H1 (cell line): ENCODE results near the gene RGS16.

Experiments used
- BACH1 ChIP-seq: IDR thresholded peaks from 2 replicates; pipeline ENCODE4 v1.6.1; 2012; ENCODE audit warnings: low read length, improper control_type of control experiment
- EP300 ChIP-seq, 2 experiments: IDR thresholded peaks; 1 replicate in 1 of 2; 2 replicates in 1 of 2; pipeline ENCODE4 v1.6.1; 2011 to 2012; ENCODE audit warnings: low read depth in 2 of 2, low read length in 2 of 2, mild to moderate bottlenecking in 2 of 2, borderline replicate concordance in 1 of 2, inconsistent platforms in 1 of 2, moderate library complexity in 1 of 2
- POLR2A ChIP-seq, 2 experiments: IDR thresholded peaks; 1 replicate in 1 of 2; 2 replicates in 1 of 2; pipeline ENCODE4 v1.6.1; 2011; ENCODE audit warnings: low read depth in 2 of 2, low read length in 2 of 2, mild to moderate bottlenecking in 2 of 2; ENCODE audit errors: control extremely low read depth in 1 of 2
- RAD21 ChIP-seq, 2 experiments: IDR thresholded peaks in 1 of 2; conservative IDR thresholded peaks in 1 of 2; 2 replicates each; pipeline ENCODE4 v1.6.1; 2011; ENCODE audit warnings: low read depth in 2 of 2, low read length in 2 of 2, improper control_type of control experiment in 1 of 2, inconsistent platforms in 1 of 2, mild to moderate bottlenecking in 1 of 2, moderate library complexity in 1 of 2
- RNF2 ChIP-seq: fragments of 200-900, 300-1000 bp; sonication (generic); IDR thresholded peaks from 2 replicates; pipeline ENCODE4 v1.7.1; 2016; ENCODE audit warnings: borderline replicate concordance, low read depth, mild to moderate bottlenecking, antibody characterized with exemption, low read length; ENCODE audit not compliant: poor library complexity, severe bottlenecking; ENCODE audit errors: missing control alignments
- SP1 ChIP-seq: IDR thresholded peaks from 2 replicates; pipeline ENCODE4 v1.6.1; 2011; ENCODE audit warnings: low read depth, low read length
- TF ChIP-seq, protein P1 (sequence below), 3 experiments: IDR thresholded peaks; 1 replicate in 2 of 3; 2 replicates in 1 of 3; pipeline versions ENCODE4 v1.5.1 to v1.6.1; 2011; ENCODE audit warnings: low read length in 3 of 3, mild to moderate bottlenecking in 3 of 3, inconsistent platforms in 2 of 3, low read depth in 1 of 3, moderate library complexity in 1 of 3; ENCODE audit not compliant: insufficient read depth in 1 of 3; ENCODE audit errors: control extremely low read depth in 1 of 3

DNA sequence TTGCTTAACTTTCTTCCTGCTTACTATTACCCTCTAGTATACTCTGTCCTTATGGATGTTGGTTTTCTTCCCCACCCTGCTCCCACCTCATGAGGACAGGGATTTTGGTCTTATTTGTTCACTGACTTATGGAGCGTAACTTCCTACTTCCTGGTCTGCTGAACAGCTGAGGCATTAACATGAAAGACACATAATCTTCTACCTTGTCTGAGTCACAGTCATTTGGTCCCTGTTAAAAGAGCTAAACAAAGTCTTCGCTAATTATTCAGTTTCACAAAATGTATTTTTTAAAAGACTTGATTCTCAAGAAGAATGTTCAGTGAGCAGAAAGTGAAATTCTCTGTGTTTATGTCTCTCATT, 33.6 kb downstream of the RGS16 start:
- no peak for TF ChIP-seq RNF2
- TF ChIP-seq, protein P1, sequence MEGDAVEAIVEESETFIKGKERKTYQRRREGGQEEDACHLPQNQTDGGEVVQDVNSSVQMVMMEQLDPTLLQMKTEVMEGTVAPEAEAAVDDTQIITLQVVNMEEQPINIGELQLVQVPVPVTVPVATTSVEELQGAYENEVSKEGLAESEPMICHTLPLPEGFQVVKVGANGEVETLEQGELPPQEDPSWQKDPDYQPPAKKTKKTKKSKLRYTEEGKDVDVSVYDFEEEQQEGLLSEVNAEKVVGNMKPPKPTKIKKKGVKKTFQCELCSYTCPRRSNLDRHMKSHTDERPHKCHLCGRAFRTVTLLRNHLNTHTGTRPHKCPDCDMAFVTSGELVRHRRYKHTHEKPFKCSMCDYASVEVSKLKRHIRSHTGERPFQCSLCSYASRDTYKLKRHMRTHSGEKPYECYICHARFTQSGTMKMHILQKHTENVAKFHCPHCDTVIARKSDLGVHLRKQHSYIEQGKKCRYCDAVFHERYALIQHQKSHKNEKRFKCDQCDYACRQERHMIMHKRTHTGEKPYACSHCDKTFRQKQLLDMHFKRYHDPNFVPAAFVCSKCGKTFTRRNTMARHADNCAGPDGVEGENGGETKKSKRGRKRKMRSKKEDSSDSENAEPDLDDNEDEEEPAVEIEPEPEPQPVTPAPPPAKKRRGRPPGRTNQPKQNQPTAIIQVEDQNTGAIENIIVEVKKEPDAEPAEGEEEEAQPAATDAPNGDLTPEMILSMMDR (IDR thresholded peaks at IDR 0.05; ENCODE audit: control extremely low read depth in 1 of 3, insufficient read depth in 1 of 3, low read depth in 1 of 3, low read length in 3 of 3): no peak
- TF ChIP-seq SP1: no peak
- no peak for TF ChIP-seq BACH1
- no peak for TF ChIP-seq RAD21 (IDR thresholded peaks at IDR 0.05 in 1 of 2, conservative IDR thresholded peaks at IDR 0.05 in 1 of 2; ENCODE audit: low read depth in 2 of 2, low read length in 2 of 2)
- no peak for TF ChIP-seq EP300 (IDR thresholded peaks at IDR 0.05; ENCODE audit: borderline replicate concordance in 1 of 2, low read depth in 2 of 2, low read length in 2 of 2)
- no peak for TF ChIP-seq POLR2A (IDR thresholded peaks at IDR 0.05; ENCODE audit: control extremely low read depth in 1 of 2, low read depth in 2 of 2, low read length in 2 of 2)
